MCF 10A (cell line): ENCODE measurements around the gene ARHGAP12. TPM values are rescaled to one million over a fixed set of nuclear protein-coding genes. Genes with fewer than 3 reads are reported as not detected.
A peak's percentile ranks its signal among the peaks of the same experiment; 100 is the strongest.

Experiments used
- BruUV-seq: library from RNA; stranded (reverse); fragments of 400-500 nt; replicated peaks from 2 replicates; lab custom pipeline; 2021; lab: Mats Ljungman, UMichigan
- CTCF ChIA-PET: fragments of 300-600 bp; sonication (Branson Sonifier 250); formaldehyde crosslinking; extraction: SDS; loops from one replicate; lab custom pipeline; 2021; ENCODE audit warnings: antibody characterized with exemption, inconsistent platforms; lab: Yijun Ruan, JAX
- POLR2A ChIA-PET: fragments of 300-600, 350-650 bp; sonication (Branson Sonifier 250); formaldehyde crosslinking; extraction: SDS; loops from one replicate; lab custom pipeline; 2020; ENCODE audit warnings: antibody characterized with exemption, inconsistent platforms; lab: Yijun Ruan, JAX
- DNase-seq: peaks from one replicate; pipeline ENCODE4 v3.0.0-alpha.2; 2018; ENCODE audit not compliant: unreplicated experiment
- H3K27ac Mint-ChIP-seq: one replicate; pipeline ENCODE4 v1.8.0; 2022; ENCODE audit warnings: mild to moderate bottlenecking, low read depth, mixed read lengths; ENCODE audit not compliant: unreplicated experiment
- H3K27me3 Mint-ChIP-seq: one replicate; pipeline ENCODE4 v1.8.0; 2022; ENCODE audit warnings: mixed read lengths; ENCODE audit not compliant: insufficient read depth, unreplicated experiment
- H3K36me3 Mint-ChIP-seq: one replicate; pipeline ENCODE4 v1.8.0; 2022; ENCODE audit warnings: mild to moderate bottlenecking, moderate library complexity, mixed read lengths; ENCODE audit not compliant: insufficient read depth, unreplicated experiment
- H3K4me1 Mint-ChIP-seq: one replicate; pipeline ENCODE4 v1.8.0; 2022; ENCODE audit warnings: mixed read lengths; ENCODE audit not compliant: insufficient read depth, unreplicated experiment
- H3K4me3 Mint-ChIP-seq: one replicate; pipeline ENCODE4 v1.8.0; 2022; ENCODE audit warnings: mild to moderate bottlenecking, moderate library complexity, mixed read lengths; ENCODE audit not compliant: unreplicated experiment
- H3K9me3 Mint-ChIP-seq: one replicate; pipeline ENCODE4 v1.8.0; 2022; ENCODE audit warnings: mixed read lengths; ENCODE audit not compliant: unreplicated experiment
- CTCF ChIP-seq: fragments of 200-600 bp; IDR thresholded peaks from one replicate; pipeline ENCODE4 v1.8.0; 2022; ENCODE audit warnings: antibody characterized with exemption, mild to moderate bottlenecking; ENCODE audit not compliant: unreplicated experiment
- intact Hi-C: fragments of 100-400 bp; cut with micrococcal nuclease; formaldehyde crosslinking; loops from 2 replicates; pipeline ENCODE4 v1.14.1; 2022
- total RNA-seq: library from RNA; stranded (reverse); gene quantifications from 2 replicates; pipeline ENCODE4 v1.2.3, GENCODE V29; 2022

ARHGAP12 gene
- total RNA-seq, 1 experiment from 2014 or later, result 26.0 TPM

- H3K4me3 Mint-ChIP-seq, result no peak overlapping the region
- peaks cover 27% of the 10 kb centered on the region for H3K4me1 Mint-ChIP-seq
Measured at GRCh38 chr10:31888442-31888841, 40.2 kb downstream of the ARHGAP12 start.

GRCh38 chr10:31887850-31888249 is 40.8 kb downstream of the ARHGAP12 start:
- Mint-ChIP-seq H3K36me3 (peaks cover 25% of the 10 kb centered on the region), H3K9me3 (no peaks in the 10 kb centered on the region), H3K27me3 (no peaks in the 10 kb centered on the region), H3K27ac (peak overlapping the region; percentile 93), H3K4me3 (no peak overlapping the region), H3K4me1 (peaks cover 30% of the 10 kb centered on the region)
- intact Hi-C loops, result no loop called here
- ChIA-PET CTCF (interaction anchor here (0.6 kb wide), 2 partner anchors 22 to 43 kb away, joined by 3 to 4 read pairs; no protein-coding TSS in a partner anchor), POLR2A (interaction anchor here (1.2 kb wide), 1 partner anchor 40 kb away, joined by 3 read pairs; no protein-coding TSS in a partner anchor)
- TF ChIP-seq CTCF, result no peak
- no TSS peak for BruUV-seq
- DNase-seq, result peak; percentile 26

More at GRCh38 chr10:31888442-31888841, 40.2 kb downstream of the ARHGAP12 start:
- no peak for DNase-seq
- peaks cover 25% of the 10 kb centered on the region for H3K36me3 Mint-ChIP-seq
- CTCF ChIA-PET, result interaction anchor here (0.6 kb wide), 1 partner anchor 43 kb away, joined by 3 read pairs; no protein-coding TSS in a partner anchor
- no peaks in the 10 kb centered on the region for H3K9me3 Mint-ChIP-seq
- no TSS peak for BruUV-seq
- H3K27ac Mint-ChIP-seq, result peak overlapping the region; percentile 93
- POLR2A ChIA-PET, result interaction anchor here (1.2 kb wide), 1 partner anchor 39 kb away, joined by 3 read pairs; no protein-coding TSS in a partner anchor
- no peaks in the 10 kb centered on the region for H3K27me3 Mint-ChIP-seq
- no peak for TF ChIP-seq CTCF
- intact Hi-C loops, result no loop called here

- DNase-seq, result no peak
- no peaks in the 10 kb centered on the region for H3K9me3 Mint-ChIP-seq
- H3K4me1 Mint-ChIP-seq, result peaks cover 30% of the 10 kb centered on the region
- H3K4me3 Mint-ChIP-seq, result no peak overlapping the region
- H3K27me3 Mint-ChIP-seq, result no peaks in the 10 kb centered on the region
- H3K27ac Mint-ChIP-seq, result no peak overlapping the region
- H3K36me3 Mint-ChIP-seq, result peaks cover 21% of the 10 kb centered on the region
- no peak for TF ChIP-seq CTCF
- no TSS peak for BruUV-seq
- POLR2A ChIA-PET, result no interaction called here
- CTCF ChIA-PET, result no interaction called here
- intact Hi-C loops, result no loop called here
Measured at GRCh38 chr10:31886885-31887284, 41.7 kb downstream of the ARHGAP12 start.

GRCh38 chr10:31885971-31886370 is 42.7 kb downstream of the ARHGAP12 start:
- Mint-ChIP-seq H3K9me3 (no peaks in the 10 kb centered on the region), H3K27ac (peak overlapping the region; percentile 55), H3K27me3 (no peaks in the 10 kb centered on the region), H3K4me3 (no peak overlapping the region), H3K36me3 (peaks cover 16% of the 10 kb centered on the region), H3K4me1 (peaks cover 30% of the 10 kb centered on the region)
- no peak for TF ChIP-seq CTCF
- no TSS peak for BruUV-seq
- intact Hi-C loops, result no loop called here
- no peak for DNase-seq
- ChIA-PET CTCF (no interaction called here), POLR2A (no interaction called here)
